GM18526 (cell line): ENCODE measurements around the gene POLR1A.

ENCODE experiments used
- POLR2A ChIP-seq: IDR thresholded peaks from 3 replicates; pipeline ENCODE4 v1.6.1; 2011; ENCODE audit not compliant: insufficient read length; ENCODE audit errors: extremely low read depth

Gene POLR1A

GRCh38 chr2:85995648-85996529 is 109.8 kb downstream of the POLR1A start:
- no peak for TF ChIP-seq POLR2A

- no peak for TF ChIP-seq POLR2A
These were observed 110.6 kb downstream of the POLR1A start for GRCh38 chr2:85994897-85995647.

- no peak for TF ChIP-seq POLR2A
These were observed 111.3 kb downstream of the POLR1A start for GRCh38 chr2:85994421-85994777.

GRCh38 chr2:85992611-85993010 is 113.1 kb downstream of the POLR1A start:
- TF ChIP-seq POLR2A, result no peak

GRCh38 chr2:85990084-85990483 is 115.6 kb downstream of the POLR1A start:
- no peak for TF ChIP-seq POLR2A

- no peak for TF ChIP-seq POLR2A
These were observed 116.3 kb downstream of the POLR1A start for GRCh38 chr2:85989288-85989865.

GRCh38 chr2:85988914-85989270 is 116.8 kb downstream of the POLR1A start:
- no peak for TF ChIP-seq POLR2A

- TF ChIP-seq POLR2A, result no peak
These were observed 117.3 kb downstream of the POLR1A start for GRCh38 chr2:85988175-85988913.

- no peak for TF ChIP-seq POLR2A
These were observed 118.2 kb downstream of the POLR1A start for GRCh38 chr2:85987266-85988174.

GRCh38 chr2:85986121-85986520 is 119.6 kb downstream of the POLR1A start:
- TF ChIP-seq POLR2A, result no peak

- TF ChIP-seq POLR2A, result no peak
These were observed 120.9 kb downstream of the POLR1A start for GRCh38 chr2:85984788-85985187.

- no peak for TF ChIP-seq POLR2A
These were observed 121.9 kb downstream of the POLR1A start for GRCh38 chr2:85983766-85984165.

- TF ChIP-seq POLR2A, result no peak
These were observed 124.0 kb downstream of the POLR1A start for GRCh38 chr2:85981579-85982247.
